HepG2 (cell line): ENCODE measurements around the gene RTKN2.

Experiments
- BCLAF1 ChIP-seq: fragments of 450-650 bp; IDR thresholded peaks from 2 replicates; pipeline ENCODE4 v1.6.1; 2017; ENCODE audit warnings: mild to moderate bottlenecking
- HCFC1 ChIP-seq: fragments of 150-350 bp; IDR thresholded peaks from 2 replicates; pipeline ENCODE4 v1.6.1; 2014; ENCODE audit warnings: low read depth, low read length
- JUN ChIP-seq: sonication (generic); formaldehyde crosslinking; IDR thresholded peaks from 2 replicates; pipeline ENCODE4 v1.4.0; 2020; ENCODE audit warnings: mild to moderate bottlenecking, missing genetic modification reagents
- MATR3 ChIP-seq: sonication (generic); formaldehyde crosslinking; IDR thresholded peaks from 2 replicates; pipeline ENCODE4 v1.4.0; 2020; ENCODE audit warnings: missing genetic modification reagents
- SRF ChIP-seq: IDR thresholded peaks from 2 replicates; pipeline ENCODE4 v1.6.1; 2011; ENCODE audit warnings: mild to moderate bottlenecking, low read depth, low read length, moderate library complexity
- ZBTB7A ChIP-seq: sonication (generic); formaldehyde crosslinking; IDR thresholded peaks from 2 replicates; pipeline ENCODE4 v1.8.0; 2022; ENCODE audit warnings: mild to moderate bottlenecking, missing genetic modification reagents
- ZNF331 ChIP-seq: sonication (generic); formaldehyde crosslinking; IDR thresholded peaks from 2 replicates; pipeline ENCODE4 v1.4.0; 2020; ENCODE audit warnings: missing genetic modification reagents
- ZNF513 ChIP-seq: sonication (generic); formaldehyde crosslinking; conservative IDR thresholded peaks from 2 replicates; pipeline ENCODE4 v1.5.0; 2020; ENCODE audit warnings: missing genetic modification reagents
- ZNF619 ChIP-seq: sonication (generic); formaldehyde crosslinking; IDR thresholded peaks from 2 replicates; pipeline ENCODE4 v1.4.0; 2020; ENCODE audit warnings: mild to moderate bottlenecking, missing genetic modification reagents

GRCh38 chr10:62171791-62172190 lies 96.9 kb downstream of the RTKN2 start:
- TF ChIP-seq ZBTB7A (CRISPR knock-in tag) (no peak), BCLAF1 (no peak), ZNF513 (no peak), SRF (no peak), ZNF619 (no peak), MATR3 (CRISPR knock-in tag) (no peak), ZNF331 (CRISPR knock-in tag) (no peak), JUN (CRISPR knock-in tag) (no peak), HCFC1 (no peak)
